HG03095 (cell line): ENCODE measurements around the gene LIMK2.

ENCODE experiments used
- ATAC-seq: cut with Tn5 transposase; IDR thresholded peaks from one replicate; pipeline ENCODE4 v1.9.1; 2021; ENCODE audit warnings: moderate library complexity; ENCODE audit not compliant: unreplicated experiment

Gene LIMK2

DNA sequence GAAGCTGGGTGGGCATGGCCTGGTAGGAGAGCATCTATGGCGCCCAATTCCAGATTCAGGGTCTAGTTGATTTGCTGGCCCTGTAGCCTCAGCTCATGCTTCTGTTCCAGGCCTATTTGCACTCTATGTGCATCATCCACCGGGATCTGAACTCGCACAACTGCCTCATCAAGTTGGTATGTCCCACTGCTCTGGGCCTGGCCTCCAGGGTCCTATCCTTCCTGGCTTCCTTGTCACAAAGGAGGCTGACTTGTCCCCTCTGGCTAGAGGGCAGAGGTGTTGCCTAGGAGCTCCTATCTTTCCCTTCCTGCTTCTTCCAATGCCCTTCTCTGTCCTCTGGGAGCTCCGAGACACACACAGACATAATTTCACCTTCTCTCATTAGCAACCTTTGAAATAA is 58.9 kb downstream of the LIMK2 start:
- ATAC-seq, result no peak

DNA sequence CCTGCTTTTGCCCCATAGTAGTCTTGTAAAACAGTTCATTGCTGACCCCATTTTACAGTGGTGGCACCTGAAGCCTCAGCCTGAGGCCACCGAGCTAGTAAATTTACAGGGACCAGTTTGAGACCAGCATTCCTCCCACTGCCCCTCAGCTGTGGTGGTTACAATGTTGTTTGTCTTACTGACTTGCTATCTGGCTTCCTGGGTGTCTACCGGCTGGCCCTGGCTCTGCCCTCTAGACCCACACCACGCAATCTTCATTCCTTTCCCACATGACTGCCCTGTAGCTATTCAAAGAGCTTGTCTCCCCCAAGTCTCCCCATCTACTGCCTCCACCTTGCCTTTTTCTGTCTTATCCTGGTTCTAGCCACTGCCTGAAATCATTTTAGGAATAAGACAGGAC is 59.4 kb downstream of the LIMK2 start:
- no peak for ATAC-seq

GRCh38 chr22:31272522-31273446 is 60.7 kb downstream of the LIMK2 start:
- no peak for ATAC-seq

DNA sequence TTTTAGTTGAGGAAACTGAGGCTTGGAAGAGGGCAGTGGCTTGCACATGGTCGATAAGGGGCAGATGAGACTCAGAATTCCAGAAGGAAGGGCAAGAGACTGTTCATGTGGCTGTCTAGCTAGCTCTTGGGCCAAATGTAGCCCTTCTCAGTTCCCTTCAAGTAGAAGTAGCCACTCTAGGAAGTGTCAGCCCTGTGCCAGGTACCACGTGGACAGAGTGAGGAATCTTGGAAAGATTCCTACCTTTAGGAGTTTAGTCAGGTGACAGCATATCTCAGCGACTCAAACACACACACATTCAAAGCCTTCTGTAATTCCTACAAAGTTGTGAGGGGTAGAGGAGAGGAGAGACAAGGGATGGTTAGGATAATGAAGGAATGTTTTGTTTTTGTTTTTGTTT is 61.9 kb downstream of the LIMK2 start:
- no peak for ATAC-seq

GRCh38 chr22:31275018-31275417 is 62.9 kb downstream of the LIMK2 start:
- no peak for ATAC-seq

DNA sequence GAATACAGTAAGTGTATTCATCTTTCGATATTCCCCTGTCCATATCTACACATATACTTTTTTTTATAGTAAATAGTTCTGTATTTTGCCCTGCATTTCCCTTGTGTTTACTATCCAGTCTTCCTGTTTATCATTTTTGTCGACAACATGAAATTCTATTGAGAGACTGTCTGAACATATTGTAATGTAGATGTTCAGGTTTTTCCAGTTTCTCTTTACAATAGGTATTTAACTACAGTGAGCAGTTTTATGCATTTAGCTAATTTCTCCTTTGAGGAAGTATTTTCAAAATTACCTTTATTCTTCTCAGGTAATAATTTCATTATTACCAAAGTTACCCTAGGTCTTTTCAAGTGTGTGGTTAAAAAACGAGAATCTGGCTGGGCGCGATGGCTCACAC is 63.5 kb downstream of the LIMK2 start:
- ATAC-seq, result no peak

- no peak for ATAC-seq
Observed at GRCh38 chr22:31276426-31277167, 64.5 kb downstream of the LIMK2 start.

- no peak for ATAC-seq
Observed at GRCh38 chr22:31277741-31278140, 65.6 kb downstream of the LIMK2 start.

DNA sequence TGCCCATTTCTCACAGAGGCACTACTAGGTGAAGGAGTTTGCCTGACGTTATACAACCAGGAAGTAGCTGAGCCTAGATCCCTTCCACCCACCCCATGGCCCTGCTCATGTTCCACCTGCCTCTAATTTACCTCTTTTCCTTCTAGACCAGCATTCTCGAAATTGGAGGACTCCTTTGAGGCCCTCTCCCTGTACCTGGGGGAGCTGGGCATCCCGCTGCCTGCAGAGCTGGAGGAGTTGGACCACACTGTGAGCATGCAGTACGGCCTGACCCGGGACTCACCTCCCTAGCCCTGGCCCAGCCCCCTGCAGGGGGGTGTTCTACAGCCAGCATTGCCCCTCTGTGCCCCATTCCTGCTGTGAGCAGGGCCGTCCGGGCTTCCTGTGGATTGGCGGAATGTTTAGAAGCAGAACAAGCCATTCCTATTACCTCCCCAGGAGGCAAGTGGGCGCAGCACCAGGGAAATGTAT is 66.1 kb downstream of the LIMK2 start:
- ATAC-seq, result no peak

DNA sequence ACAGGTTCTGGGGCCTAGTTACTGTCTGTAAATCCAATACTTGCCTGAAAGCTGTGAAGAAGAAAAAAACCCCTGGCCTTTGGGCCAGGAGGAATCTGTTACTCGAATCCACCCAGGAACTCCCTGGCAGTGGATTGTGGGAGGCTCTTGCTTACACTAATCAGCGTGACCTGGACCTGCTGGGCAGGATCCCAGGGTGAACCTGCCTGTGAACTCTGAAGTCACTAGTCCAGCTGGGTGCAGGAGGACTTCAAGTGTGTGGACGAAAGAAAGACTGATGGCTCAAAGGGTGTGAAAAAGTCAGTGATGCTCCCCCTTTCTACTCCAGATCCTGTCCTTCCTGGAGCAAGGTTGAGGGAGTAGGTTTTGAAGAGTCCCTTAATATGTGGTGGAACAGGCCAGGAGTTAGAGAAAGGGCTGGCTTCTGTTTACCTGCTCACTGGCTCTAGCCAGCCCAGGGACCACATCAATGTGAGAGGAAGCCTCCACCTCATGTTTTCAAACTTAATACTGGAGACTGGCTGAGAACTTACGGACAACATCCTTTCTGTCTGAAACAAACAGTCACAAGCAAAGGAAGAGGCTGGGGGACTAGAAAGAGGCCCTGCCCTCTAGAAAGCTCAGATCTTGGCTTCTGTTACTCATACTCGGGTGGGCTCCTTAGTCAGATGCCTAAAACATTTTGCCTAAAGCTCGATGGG is 66.7 kb downstream of the LIMK2 start:
- ATAC-seq, result no peak

GRCh38 chr22:31279327-31279669 is 67.2 kb downstream of the LIMK2 start:
- ATAC-seq, result no peak

- no peak for ATAC-seq
Observed at GRCh38 chr22:31279821-31280505, 67.9 kb downstream of the LIMK2 start.

GRCh38 chr22:31281733-31282132 is 69.6 kb downstream of the LIMK2 start:
- ATAC-seq, result no peak

GRCh38 chr22:31282748-31283468 is 70.8 kb downstream of the LIMK2 start:
- no peak for ATAC-seq

GRCh38 chr22:31284281-31285155 is 72.4 kb downstream of the LIMK2 start:
- ATAC-seq, result no peak

GRCh38 chr22:31286360-31287255 is 74.5 kb downstream of the LIMK2 start:
- ATAC-seq, result no peak

DNA sequence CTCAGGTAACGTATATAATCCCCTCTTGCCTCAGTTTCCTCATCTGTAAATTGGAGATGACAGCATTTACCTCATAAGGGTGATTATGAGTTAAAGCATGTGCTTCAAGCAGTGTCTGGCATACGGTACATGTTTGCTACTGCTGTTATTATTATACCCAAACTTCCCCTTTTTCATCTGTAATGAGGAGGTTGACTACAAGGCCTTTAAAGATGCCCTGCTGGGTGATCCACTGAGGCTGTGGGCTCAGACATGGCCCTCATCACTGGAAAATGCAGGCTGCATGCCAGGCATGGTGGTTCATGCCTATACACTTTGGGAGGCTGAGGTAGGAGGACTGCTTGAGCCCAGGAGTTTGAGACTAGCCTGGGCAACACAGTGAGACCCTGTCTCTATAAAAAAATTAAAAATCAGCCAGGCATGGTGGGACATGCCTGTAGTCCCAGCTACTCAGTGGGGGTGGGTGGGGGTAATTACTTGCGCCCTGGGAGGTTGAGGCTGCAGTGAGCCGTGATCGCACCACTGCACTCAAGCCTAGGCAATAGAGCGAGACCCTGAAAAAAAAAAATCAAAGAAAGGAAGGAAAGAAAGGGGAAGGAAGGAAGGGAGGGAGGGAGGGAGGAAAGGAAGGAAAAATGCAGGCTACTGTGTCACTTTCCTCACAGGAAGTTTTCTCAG is 75.9 kb downstream of the LIMK2 start:
- no peak for ATAC-seq
